Cerebellar cortex (tissue), 1 donor: Measurements from ENCODE around the gene MOV10L1.
"Not testable (repeated sequence)": the region's sequence is repeated elsewhere in the genome, so short reads cannot be mapped to it uniquely, and the experiment has no call there.

Source experiments
- DNase-seq: peaks from one replicate; pipeline ENCODE4 v3.0.0-alpha.2; 2015; ENCODE audit warnings: low spot score

Gene MOV10L1

GRCh38 chr22:50160947-50161346, 71.1 kb downstream of the MOV10L1 start:
- no peak for DNase-seq

- no peak for DNase-seq
Measured at GRCh38 chr22:50161508-50162390, 71.9 kb downstream of the MOV10L1 start.

- DNase-seq, result no peak
Measured at GRCh38 chr22:50162391-50162956, 72.7 kb downstream of the MOV10L1 start.

- no peak for DNase-seq
Measured at GRCh38 chr22:50165436-50166123, 75.8 kb downstream of the MOV10L1 start.

GRCh38 chr22:50167689-50168489, 78.1 kb downstream of the MOV10L1 start:
- no peak for DNase-seq

GRCh38 chr22:50168490-50169180, 78.8 kb downstream of the MOV10L1 start:
- DNase-seq, result not testable (repeated sequence)

GRCh38 chr22:50169181-50169759, 79.5 kb downstream of the MOV10L1 start:
- no peak for DNase-seq

- no peak for DNase-seq
Measured at GRCh38 chr22:50169774-50170341, 80.1 kb downstream of the MOV10L1 start.

- DNase-seq, result no peak
Measured at GRCh38 chr22:50170453-50171318, 80.9 kb downstream of the MOV10L1 start, which contains the start of gene PANX2. Gene PANX2 (plus strand): TSS chr22:50170731. CDS start chr22:50170731, 0 bp downstream.

- no peak for DNase-seq
Measured at GRCh38 chr22:50171319-50171964, 81.6 kb downstream of the MOV10L1 start.

- DNase-seq, result no peak
Measured at GRCh38 chr22:50171965-50172421, 82.2 kb downstream of the MOV10L1 start.

GRCh38 chr22:50173311-50173982, 83.6 kb downstream of the MOV10L1 start:
- no peak for DNase-seq

GRCh38 chr22:50173983-50174355, 84.2 kb downstream of the MOV10L1 start:
- DNase-seq, result no peak

- DNase-seq, result peak; percentile 87
Measured at GRCh38 chr22:50174382-50175190, 84.8 kb downstream of the MOV10L1 start.

- DNase-seq, result no peak
Measured at GRCh38 chr22:50175191-50175461, 85.3 kb downstream of the MOV10L1 start.

- DNase-seq, result no peak
Measured at GRCh38 chr22:50175921-50176849, 86.4 kb downstream of the MOV10L1 start.
